ENCODE measurements around the gene GLI3.

GRCh38 chr7:42247301-42247700 is 10.3 kb upstream of the GLI3 start:
- TF ChIP-seq CTCF (conservative IDR thresholded peaks at IDR 0.05; ENCODE audit: low read length) (no peak), EZH2phosphoT487 (IDR thresholded peaks at IDR 0.05; ENCODE audit: borderline replicate concordance) (no peak)

Data from Loucy (cell line).